Fibroblast of mammary gland (primary cell): Measurements from ENCODE around the gene KRTAP5-3.
"Not testable (repeated sequence)": the region's sequence is repeated elsewhere in the genome, so short reads cannot be mapped to it uniquely, and the experiment has no call there.

Experiments used
- DNase-seq: peaks from one replicate; pipeline ENCODE4 v3.0.0-alpha.2; 2010; ENCODE audit warnings: low read depth
- H3K4me3 ChIP-seq: 2 replicates; pipeline ENCODE4 v1.5.1; 2011; ENCODE audit warnings: low read depth, mild to moderate bottlenecking, low read length, moderate library complexity; ENCODE audit not compliant: control insufficient read depth
- TF ChIP-seq, protein P1 (sequence below): conservative IDR thresholded peaks from 2 replicates; pipeline ENCODE4 v1.5.1; 2011; ENCODE audit warnings: low read depth, low read length, inconsistent platforms; ENCODE audit not compliant: control insufficient read depth, insufficient read depth

Gene KRTAP5-3

DNA sequence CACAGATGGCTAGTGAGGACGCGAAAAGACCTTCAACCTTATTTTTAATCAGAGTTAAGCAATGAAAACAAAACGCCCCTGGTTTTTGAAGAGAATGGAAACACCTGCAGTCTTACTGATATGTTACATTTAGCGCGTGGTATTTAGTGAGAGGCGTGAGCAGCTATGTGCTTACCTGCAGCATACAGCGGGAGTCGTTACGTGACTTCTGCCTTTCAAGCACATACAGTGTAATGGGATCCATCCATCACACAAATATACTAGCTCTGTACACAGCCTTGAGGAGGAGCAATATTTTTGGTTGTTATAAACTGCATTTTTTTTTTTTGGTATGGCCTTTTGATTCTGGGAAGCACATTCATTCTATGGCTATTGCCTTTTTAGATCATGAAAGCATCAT lies 15.6 kb downstream of the KRTAP5-3 start:
- TF ChIP-seq, protein P1, sequence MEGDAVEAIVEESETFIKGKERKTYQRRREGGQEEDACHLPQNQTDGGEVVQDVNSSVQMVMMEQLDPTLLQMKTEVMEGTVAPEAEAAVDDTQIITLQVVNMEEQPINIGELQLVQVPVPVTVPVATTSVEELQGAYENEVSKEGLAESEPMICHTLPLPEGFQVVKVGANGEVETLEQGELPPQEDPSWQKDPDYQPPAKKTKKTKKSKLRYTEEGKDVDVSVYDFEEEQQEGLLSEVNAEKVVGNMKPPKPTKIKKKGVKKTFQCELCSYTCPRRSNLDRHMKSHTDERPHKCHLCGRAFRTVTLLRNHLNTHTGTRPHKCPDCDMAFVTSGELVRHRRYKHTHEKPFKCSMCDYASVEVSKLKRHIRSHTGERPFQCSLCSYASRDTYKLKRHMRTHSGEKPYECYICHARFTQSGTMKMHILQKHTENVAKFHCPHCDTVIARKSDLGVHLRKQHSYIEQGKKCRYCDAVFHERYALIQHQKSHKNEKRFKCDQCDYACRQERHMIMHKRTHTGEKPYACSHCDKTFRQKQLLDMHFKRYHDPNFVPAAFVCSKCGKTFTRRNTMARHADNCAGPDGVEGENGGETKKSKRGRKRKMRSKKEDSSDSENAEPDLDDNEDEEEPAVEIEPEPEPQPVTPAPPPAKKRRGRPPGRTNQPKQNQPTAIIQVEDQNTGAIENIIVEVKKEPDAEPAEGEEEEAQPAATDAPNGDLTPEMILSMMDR: no peak
- DNase-seq: no peak
- H3K4me3 ChIP-seq: no peak overlapping the region

DNA sequence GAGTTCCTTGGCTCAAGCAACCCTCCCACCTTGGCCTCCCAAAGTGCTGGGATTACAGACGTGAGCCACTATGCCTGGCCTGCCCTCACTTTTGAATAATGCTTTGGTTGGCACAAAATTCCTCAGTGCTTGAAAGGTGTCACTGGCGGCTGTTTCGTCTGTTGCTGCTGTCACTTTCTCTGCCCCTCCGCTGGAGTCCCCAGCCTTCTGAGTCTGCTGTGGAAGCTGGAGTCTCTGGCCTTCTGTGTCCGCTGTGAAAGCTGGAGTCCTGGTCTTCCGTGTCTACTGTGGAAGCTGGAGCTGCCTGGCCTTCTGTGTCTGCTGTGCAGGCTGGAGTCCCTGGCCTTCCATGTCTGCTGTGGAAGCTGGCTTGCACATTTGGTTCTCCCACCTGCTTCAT lies 18.3 kb downstream of the KRTAP5-3 start:
- TF ChIP-seq, protein P1: no peak
- no peak for DNase-seq
- H3K4me3 ChIP-seq: no peak overlapping the region

DNA sequence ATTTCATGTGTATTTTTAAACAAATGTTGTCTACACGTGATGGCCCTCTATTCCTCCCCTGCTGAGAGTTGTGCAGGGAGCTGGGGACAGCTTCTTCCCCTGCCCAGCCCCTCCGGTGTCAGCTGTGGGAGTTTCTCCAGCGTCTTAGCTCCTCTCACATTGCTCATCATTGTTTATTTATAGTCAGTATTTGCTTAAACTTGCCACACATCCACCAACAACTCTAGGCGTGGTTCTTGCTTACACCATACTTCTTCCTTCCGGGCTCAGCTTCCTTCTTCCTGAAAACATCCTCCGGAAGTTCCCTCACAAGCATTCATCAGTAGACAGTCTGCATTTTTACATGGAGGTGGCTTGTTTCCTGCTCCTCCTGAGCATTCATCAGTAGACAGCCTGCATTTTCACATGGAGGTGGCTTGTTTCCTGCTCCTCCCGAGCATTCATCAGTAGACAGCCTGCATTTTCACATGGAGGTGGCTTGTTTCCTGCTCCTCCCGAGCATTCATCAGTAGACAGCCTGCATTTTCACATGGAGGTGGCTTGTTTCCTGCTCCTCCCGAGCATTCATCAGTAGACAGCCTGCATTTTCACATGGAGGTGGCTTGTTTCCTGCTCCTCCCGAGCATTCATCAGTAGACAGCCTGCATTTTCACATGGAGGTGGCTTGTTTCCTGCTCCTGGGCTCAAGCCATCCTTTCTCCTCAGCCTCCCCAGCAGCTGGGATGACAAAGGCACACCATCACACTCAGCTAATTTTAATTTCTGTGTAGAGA lies 18.9 kb downstream of the KRTAP5-3 start:
- H3K4me3 ChIP-seq, DNase-seq: not testable (repeated sequence)

DNA sequence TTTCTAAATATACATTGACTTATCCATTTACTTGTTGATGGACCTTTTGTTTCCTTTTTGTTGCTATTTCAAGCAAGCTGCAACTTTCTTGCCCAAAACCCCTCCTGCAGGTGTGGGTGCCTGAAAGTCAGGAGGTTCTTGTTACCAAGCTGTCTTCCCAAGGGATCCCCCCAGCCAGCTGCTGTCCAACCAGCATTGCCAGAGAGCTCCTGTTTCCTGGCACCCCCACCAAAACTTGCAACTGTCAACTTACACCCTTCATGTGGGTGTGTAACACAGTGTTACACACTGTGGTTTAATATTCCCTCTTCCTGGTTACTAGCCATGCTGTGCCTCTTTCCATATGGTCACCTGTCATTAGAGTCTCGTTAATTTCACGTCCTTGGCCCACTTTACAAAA lies 21.6 kb downstream of the KRTAP5-3 start:
- TF ChIP-seq, protein P1: no peak
- DNase-seq: no peak
- no peak overlapping the region for H3K4me3 ChIP-seq

DNA sequence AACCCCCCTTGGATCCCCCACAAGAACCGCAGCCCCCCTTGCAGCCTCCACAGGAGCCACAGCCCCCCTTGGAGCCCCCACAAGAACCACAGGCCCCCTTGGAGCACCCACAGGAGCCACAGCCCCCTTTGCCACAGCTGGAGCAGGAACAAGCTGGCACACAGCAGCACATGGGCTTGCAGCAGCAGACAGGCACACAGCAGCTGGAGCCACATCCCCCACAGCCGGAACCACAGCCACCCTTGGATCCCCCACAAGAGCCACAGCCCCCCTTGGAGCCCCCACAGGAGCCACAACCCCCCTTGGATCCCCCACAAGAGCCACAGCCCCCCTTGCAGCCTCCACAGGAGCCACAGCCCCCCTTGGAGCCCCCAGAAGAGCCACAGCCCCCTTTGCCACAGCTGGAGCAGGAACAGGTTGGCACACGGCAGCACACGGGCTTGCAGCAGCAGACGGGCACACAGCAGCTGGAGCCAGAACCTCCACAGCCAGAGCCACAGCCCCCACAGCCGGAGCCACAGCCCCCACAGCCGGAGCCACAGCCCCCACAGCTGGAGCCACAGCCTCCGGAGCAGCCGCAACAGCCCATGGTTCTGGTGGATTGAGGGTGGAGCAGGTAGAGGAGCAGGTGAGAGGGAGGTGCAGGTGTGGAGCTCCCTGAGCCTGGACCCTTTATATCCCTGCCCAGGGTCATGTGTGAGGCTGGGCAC lies 23.4 kb downstream of the KRTAP5-3 start, which contains the start of gene KRTAP5-1:
Gene KRTAP5-1 (minus strand): TSS at position 623 of the 710 bp plus-strand sequence. CDS start 34 bp downstream, at position 589.
- DNase-seq, H3K4me3 ChIP-seq: not testable (repeated sequence)

DNA sequence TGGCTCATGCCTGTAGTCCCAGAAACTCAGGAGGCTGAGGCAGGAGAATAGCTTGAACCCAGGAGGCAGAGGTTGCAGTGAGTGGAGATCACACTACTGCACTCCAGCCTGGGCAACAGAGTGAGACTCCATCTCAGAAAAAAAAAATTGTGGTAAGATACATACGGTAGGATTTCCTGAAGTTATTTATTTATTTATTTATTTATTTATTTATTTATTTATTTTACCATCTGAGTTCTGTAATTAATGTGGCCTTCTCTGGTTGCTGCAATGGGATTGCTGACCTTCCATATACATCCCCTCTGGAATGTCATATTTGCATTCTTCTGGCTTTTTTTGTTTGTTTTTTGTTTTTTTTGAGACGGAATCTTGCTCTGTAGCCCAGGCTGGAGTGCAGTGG lies 25.4 kb downstream of the KRTAP5-3 start:
- not testable (repeated sequence) for DNase-seq, H3K4me3 ChIP-seq

DNA sequence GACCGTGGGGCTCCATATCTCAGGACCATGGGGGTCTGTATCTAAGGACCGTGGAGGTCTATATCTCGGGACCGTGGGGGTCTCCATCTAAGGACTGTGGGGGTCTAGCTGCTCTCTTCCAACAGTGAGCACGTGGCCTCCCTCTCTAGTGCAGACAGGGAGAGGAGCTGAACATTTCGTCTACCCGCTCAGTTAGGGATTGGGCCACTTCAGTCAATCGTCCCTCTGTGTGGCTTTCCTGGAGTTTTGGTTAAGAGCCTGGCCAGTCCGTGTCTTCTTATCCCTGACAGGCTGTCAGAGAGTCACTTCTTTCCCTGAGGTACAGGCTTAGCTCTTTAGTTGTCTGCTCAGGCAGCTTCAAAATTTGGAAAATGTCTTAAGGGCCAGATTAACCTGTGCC lies 26.3 kb downstream of the KRTAP5-3 start:
- H3K4me3 ChIP-seq: no peak overlapping the region
- TF ChIP-seq, protein P1: no peak
- DNase-seq: no peak

DNA sequence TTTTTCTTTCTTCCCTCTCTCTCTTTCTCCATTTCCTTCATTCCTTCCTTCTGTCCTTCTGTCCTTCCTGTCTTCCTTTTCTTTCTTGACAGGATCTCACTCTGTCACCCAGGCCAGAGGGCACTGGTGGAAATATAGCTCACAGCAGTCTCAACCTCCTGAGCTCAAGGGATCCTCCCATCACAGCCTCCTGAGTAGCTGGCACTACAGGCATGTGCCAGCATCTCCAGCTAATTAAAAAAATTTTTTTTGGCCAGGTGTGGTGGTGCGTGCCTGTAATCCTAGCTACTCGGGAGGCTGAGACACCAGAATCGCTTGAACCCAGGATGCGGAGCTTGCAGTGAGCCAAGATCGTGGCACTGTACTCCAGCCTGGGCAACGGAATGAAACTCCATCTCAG lies 31.4 kb downstream of the KRTAP5-3 start:
- H3K4me3 ChIP-seq: no peak overlapping the region
- DNase-seq: no peak
- TF ChIP-seq, protein P1: no peak

DNA sequence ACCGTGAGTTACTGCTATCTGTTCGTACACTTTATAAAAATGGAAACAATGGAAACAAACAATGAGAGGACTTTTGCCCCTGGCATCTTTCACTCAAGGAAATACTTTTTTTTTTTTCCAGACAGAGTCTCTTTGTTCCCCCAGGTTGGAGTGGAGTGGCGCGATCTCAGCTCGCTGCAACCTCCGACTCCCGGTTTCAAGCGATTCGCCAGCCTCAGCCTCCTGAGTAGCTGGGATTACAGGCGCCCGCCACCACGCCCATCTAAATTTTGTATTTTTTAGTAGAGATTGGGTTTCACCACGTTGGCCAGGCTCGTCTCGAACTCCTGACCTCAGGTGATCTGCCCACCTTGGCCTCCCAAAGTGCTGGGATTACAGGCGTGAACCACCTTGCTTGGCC lies 32.5 kb downstream of the KRTAP5-3 start:
- not testable (repeated sequence) for DNase-seq, H3K4me3 ChIP-seq
